Astrocyte (in vitro differentiated cells and primary cell): ENCODE results near the gene RBP5. TPM values are rescaled to one million over a fixed set of nuclear protein-coding genes. Genes with fewer than 3 reads are reported as not detected.

Source experiments
- DNase-seq: peaks from one replicate; pipeline ENCODE4 v3.0.0-alpha.2; 2010; ENCODE audit warnings: low read depth
- FAIRE-seq: peaks from 2 replicates; lab custom pipeline; 2011; peaks lifted over from hg19 to GRCh38; lab: Jason Lieb, UNC
- H2AFZ ChIP-seq: 2 replicates; pipeline ENCODE4 v1.6.0; 2012; ENCODE audit warnings: low read depth, low read length, inconsistent platforms
- H3K27ac ChIP-seq: 2 replicates; pipeline ENCODE4 v1.5.1; 2011; ENCODE audit warnings: low read depth, low read length, inconsistent platforms
- H3K27me3 ChIP-seq: 2 replicates; pipeline ENCODE4 v1.6.0; 2011; ENCODE audit warnings: low read length, inconsistent platforms; ENCODE audit not compliant: insufficient read depth
- H3K36me3 ChIP-seq: 2 replicates; pipeline ENCODE4 v1.5.1; 2011; ENCODE audit warnings: low read length, inconsistent platforms; ENCODE audit not compliant: insufficient read depth
- H3K4me1 ChIP-seq: 2 replicates; pipeline ENCODE4 v1.5.1; 2011; ENCODE audit warnings: low read length, inconsistent platforms; ENCODE audit not compliant: insufficient read depth
- H3K4me2 ChIP-seq: 2 replicates; pipeline ENCODE4 v1.6.0; 2012; ENCODE audit warnings: low read length, inconsistent platforms
- H3K4me3 ChIP-seq: 2 replicates; pipeline ENCODE4 v1.5.1; 2011; ENCODE audit warnings: low read depth, mild to moderate bottlenecking, low read length, inconsistent platforms; ENCODE audit not compliant: insufficient read depth
- H3K79me2 ChIP-seq: 2 replicates; pipeline ENCODE4 v1.6.0; 2012; ENCODE audit warnings: mild to moderate bottlenecking, low read length, inconsistent platforms; ENCODE audit not compliant: insufficient read depth
- H3K9ac ChIP-seq: 2 replicates; pipeline ENCODE4 v1.6.0; 2012; ENCODE audit warnings: mild to moderate bottlenecking, low read length, inconsistent platforms
- H3K9me3 ChIP-seq: 2 replicates; pipeline ENCODE4 v1.5.1; 2012; ENCODE audit warnings: low read depth, mild to moderate bottlenecking, low read length, inconsistent platforms; ENCODE audit not compliant: insufficient read depth
- H4K20me1 ChIP-seq: 2 replicates; pipeline ENCODE4 v1.6.0; 2012; ENCODE audit warnings: low read length, inconsistent platforms; ENCODE audit not compliant: insufficient read depth
- H3K27ac Mint-ChIP-seq: one replicate; pipeline ENCODE4 v1.8.0; 2021; ENCODE audit warnings: mild to moderate bottlenecking, mixed read lengths; ENCODE audit not compliant: unreplicated experiment
- H3K27me3 Mint-ChIP-seq: one replicate; pipeline ENCODE4 v1.8.0; 2021; ENCODE audit warnings: low read depth, mixed read lengths; ENCODE audit not compliant: unreplicated experiment
- H3K36me3 Mint-ChIP-seq: one replicate; pipeline ENCODE4 v1.8.0; 2021; ENCODE audit warnings: low read depth, mixed read lengths; ENCODE audit not compliant: unreplicated experiment
- H3K4me1 Mint-ChIP-seq: one replicate; pipeline ENCODE4 v1.8.0; 2021; ENCODE audit warnings: low read depth, mixed read lengths; ENCODE audit not compliant: unreplicated experiment
- H3K4me3 Mint-ChIP-seq: one replicate; pipeline ENCODE4 v1.8.0; 2021; ENCODE audit warnings: mild to moderate bottlenecking, moderate library complexity, mixed read lengths; ENCODE audit not compliant: unreplicated experiment
- H3K9me3 Mint-ChIP-seq: one replicate; pipeline ENCODE4 v1.8.0; 2021; ENCODE audit warnings: mild to moderate bottlenecking, mixed read lengths; ENCODE audit not compliant: unreplicated experiment
- EZH2 ChIP-seq: IDR thresholded peaks from 2 replicates; pipeline ENCODE4 v1.6.1; 2012; ENCODE audit warnings: mild to moderate bottlenecking, low read length, inconsistent platforms; ENCODE audit not compliant: insufficient read depth
- total RNA-seq: library from RNA; stranded (reverse); gene quantifications from 2 replicates; pipeline ENCODE4 v1.2.1, GENCODE V29; 2021
- TF ChIP-seq, protein P1 (sequence below): IDR thresholded peaks from 2 replicates; pipeline ENCODE4 v1.5.1; 2011; ENCODE audit warnings: low read depth, mild to moderate bottlenecking, inconsistent platforms, low read length, moderate library complexity; ENCODE audit not compliant: insufficient read depth

Gene RBP5
- total RNA-seq, 1 donor from 2014 or later, result not detected

DNA sequence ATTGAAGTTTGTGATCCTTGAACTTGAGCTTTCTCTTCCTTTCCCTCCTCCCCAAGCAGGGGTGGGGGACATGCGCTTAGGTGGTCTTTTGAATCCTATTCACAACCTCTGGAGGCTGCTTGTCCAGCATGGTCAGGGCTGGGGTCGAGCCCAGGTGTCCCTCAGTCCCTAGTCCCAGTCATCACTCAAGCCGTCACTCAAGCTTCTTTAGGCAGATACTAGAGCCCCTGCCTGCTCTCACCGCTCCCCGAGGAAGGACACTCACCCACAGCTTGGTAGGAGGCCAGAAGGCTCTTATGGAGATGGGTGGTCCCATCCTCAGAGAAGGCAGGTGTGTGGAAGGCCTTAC lies 19.1 kb downstream of the RBP5 start:
- no peaks in the 10 kb centered on the region for H3K27me3 ChIP-seq
- no peak for TF ChIP-seq EZH2
- TF ChIP-seq, protein P1, sequence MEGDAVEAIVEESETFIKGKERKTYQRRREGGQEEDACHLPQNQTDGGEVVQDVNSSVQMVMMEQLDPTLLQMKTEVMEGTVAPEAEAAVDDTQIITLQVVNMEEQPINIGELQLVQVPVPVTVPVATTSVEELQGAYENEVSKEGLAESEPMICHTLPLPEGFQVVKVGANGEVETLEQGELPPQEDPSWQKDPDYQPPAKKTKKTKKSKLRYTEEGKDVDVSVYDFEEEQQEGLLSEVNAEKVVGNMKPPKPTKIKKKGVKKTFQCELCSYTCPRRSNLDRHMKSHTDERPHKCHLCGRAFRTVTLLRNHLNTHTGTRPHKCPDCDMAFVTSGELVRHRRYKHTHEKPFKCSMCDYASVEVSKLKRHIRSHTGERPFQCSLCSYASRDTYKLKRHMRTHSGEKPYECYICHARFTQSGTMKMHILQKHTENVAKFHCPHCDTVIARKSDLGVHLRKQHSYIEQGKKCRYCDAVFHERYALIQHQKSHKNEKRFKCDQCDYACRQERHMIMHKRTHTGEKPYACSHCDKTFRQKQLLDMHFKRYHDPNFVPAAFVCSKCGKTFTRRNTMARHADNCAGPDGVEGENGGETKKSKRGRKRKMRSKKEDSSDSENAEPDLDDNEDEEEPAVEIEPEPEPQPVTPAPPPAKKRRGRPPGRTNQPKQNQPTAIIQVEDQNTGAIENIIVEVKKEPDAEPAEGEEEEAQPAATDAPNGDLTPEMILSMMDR, result no peak
- Mint-ChIP-seq H3K27ac (peak overlapping the region; percentile 90), H3K4me3 (peak overlapping the region; percentile 82), H3K4me1 (peaks cover 2% of the 10 kb centered on the region), H3K36me3 (peaks cover 7% of the 10 kb centered on the region), H3K27me3 (peaks cover 13% of the 10 kb centered on the region), H3K9me3 (peaks cover 4% of the 10 kb centered on the region)
- H4K20me1 ChIP-seq, result peaks cover 7% of the 10 kb centered on the region
- no peaks in the 10 kb centered on the region for H3K36me3 ChIP-seq
- H3K27ac ChIP-seq, result no peak overlapping the region
- DNase-seq (no peak), FAIRE-seq (no peak)
- peak overlapping the region; percentile 96 for H3K4me2 ChIP-seq
- H3K9me3 ChIP-seq, result no peaks in the 10 kb centered on the region
- H3K9ac ChIP-seq, result peak overlapping the region; percentile 92
- peaks cover 10% of the 10 kb centered on the region for H3K4me1 ChIP-seq
- peaks cover 7% of the 10 kb centered on the region for H3K79me2 ChIP-seq
- H3K4me3 ChIP-seq, result peak overlapping the region; percentile 69
- H2AFZ ChIP-seq, result no peak overlapping the region

DNA sequence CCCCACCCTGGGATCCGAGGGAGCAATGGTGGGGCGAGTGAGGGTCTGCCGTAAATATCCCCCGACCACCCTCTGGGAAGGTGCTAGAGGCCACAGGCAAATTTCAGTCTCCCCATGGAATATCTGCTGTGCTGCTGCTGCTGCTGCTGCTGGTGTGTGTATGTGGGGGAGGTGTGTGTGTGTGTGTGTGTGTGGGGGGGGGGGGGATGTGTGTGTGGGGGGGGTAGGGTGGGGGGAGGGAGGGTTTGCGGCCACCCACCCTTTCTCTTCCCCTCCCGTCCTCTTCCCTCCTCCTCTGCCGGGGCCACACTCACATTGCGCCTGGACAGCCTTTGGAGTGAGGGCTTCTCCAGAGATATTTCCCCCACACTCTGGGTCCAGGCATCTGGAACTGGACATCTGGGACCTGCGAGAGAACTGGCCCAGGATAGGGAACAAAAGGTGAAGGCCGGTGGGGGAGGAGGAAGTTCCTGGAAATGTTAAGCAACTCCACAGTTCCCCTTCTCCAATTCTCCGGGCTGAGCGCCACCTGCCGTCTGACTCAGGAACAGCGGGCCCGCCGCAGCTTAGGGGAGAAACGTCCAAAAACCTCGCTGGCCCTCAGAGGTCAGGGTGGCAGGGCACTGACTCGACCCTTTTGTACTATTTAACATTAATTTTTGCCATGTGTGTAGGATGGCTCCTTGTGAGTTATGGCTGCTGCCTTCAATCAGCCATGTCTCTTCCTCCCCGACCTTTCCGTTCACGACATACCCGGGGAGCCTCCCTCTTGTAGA lies 19.7 kb downstream of the RBP5 start, which contains the start of gene C1RL:
Gene C1RL (minus strand): TSS at position 419 of the 776 bp plus-strand sequence. CDS start 34 bp downstream, at position 385.
- TF ChIP-seq, protein P1, result peak; percentile 93
- no peak for TF ChIP-seq EZH2
- DNase-seq (peak; percentile 65), FAIRE-seq (no peak)
- Mint-ChIP-seq H3K27me3 (peaks cover 11% of the 10 kb centered on the region), H3K27ac (peak within 1 kb of the TSS; percentile 90), H3K4me1 (peaks cover 2% of the 10 kb centered on the region), H3K9me3 (peaks cover 4% of the 10 kb centered on the region), H3K4me3 (peak within 1 kb of the TSS; percentile 86), H3K36me3 (peaks cover 7% of the 10 kb centered on the region)
- Histone ChIP-seq H3K27me3 (no peaks in the 10 kb centered on the region), H3K4me3 (peak within 1 kb of the TSS; percentile 75), H3K9me3 (no peaks in the 10 kb centered on the region), H2AFZ (peak within 1 kb of the TSS; percentile 88), H4K20me1 (peaks cover 7% of the 10 kb centered on the region), H3K9ac (peak within 1 kb of the TSS; percentile 92), H3K4me1 (peaks cover 10% of the 10 kb centered on the region), H3K79me2 (peaks cover 7% of the 10 kb centered on the region), H3K36me3 (no peaks in the 10 kb centered on the region), H3K4me2 (peak within 1 kb of the TSS; percentile 96), H3K27ac (peak within 1 kb of the TSS; percentile 65)
